CD14-positive monocyte (primary cell): Measurements from ENCODE around the gene AQP6. TPM values are rescaled to one million over a fixed set of nuclear protein-coding genes. Genes with fewer than 3 reads are reported as not detected.

Source experiments
- DNase-seq, 3 donors: peaks; one replicate each; pipeline ENCODE4 v3.0.0-alpha.2; 2011 to 2022
- H2AFZ ChIP-seq: 2 replicates; pipeline ENCODE4 v1.6.0; 2012; ENCODE audit warnings: mild to moderate bottlenecking, low read depth, low read length, inconsistent platforms; ENCODE audit not compliant: insufficient read depth, poor library complexity, severe bottlenecking
- H3K27ac ChIP-seq, 2 donors: 1 replicate in 1 of 2; 2 replicates in 1 of 2; pipeline ENCODE4 v1.5.1; 2012 to 2013; ENCODE audit warnings: low read length in 2 of 2, control low read depth in 1 of 2, inconsistent platforms in 1 of 2, low read depth in 1 of 2, mild to moderate bottlenecking in 1 of 2
- H3K27me3 ChIP-seq, 2 donors: one replicate each; pipeline versions ENCODE4 v1.6.0 to v1.6.1; 2011 to 2013; ENCODE audit warnings: low read length in 2 of 2; ENCODE audit not compliant: control insufficient read depth in 2 of 2, insufficient read depth in 2 of 2
- H3K36me3 ChIP-seq, 2 donors: replicated peaks in 1 of 2; 1 replicate in 1 of 2; 2 replicates in 1 of 2; pipeline versions ENCODE4 v1.5.1 to v1.6.1; 2012 to 2013; ENCODE audit warnings: low read length in 2 of 2, control low read depth in 1 of 2, inconsistent platforms in 1 of 2, mild to moderate bottlenecking in 1 of 2; ENCODE audit not compliant: insufficient read depth in 2 of 2, control insufficient read depth in 1 of 2
- H3K4me1 ChIP-seq, 2 donors: 1 replicate in 1 of 2; 2 replicates in 1 of 2; pipeline versions ENCODE4 v1.5.1 to v1.6.1; 2012 to 2013; ENCODE audit warnings: low read length in 2 of 2, control low read depth in 1 of 2, inconsistent platforms in 1 of 2, mild to moderate bottlenecking in 1 of 2, moderate library complexity in 1 of 2; ENCODE audit not compliant: insufficient read depth in 2 of 2, control insufficient read depth in 1 of 2
- H3K4me2 ChIP-seq: replicated peaks from 2 replicates; pipeline ENCODE3; 2012; ENCODE audit warnings: low read length, moderate library complexity, mild to moderate bottlenecking; ENCODE audit not compliant: poor library complexity, severe bottlenecking; ENCODE audit errors: extremely low read depth
- H3K4me3 ChIP-seq, 3 experiments: fragments of 200-600 bp in 1 of 3; sonication (generic) in 1 of 3; replicated peaks in 1 of 3; 1 replicate in 2 of 3; 2 replicates in 1 of 3; pipeline ENCODE4 v1.5.1; 2011 to 2013; ENCODE audit warnings: low read length in 3 of 3, mild to moderate bottlenecking in 3 of 3, control low read depth in 2 of 3, low read depth in 2 of 3, inconsistent platforms in 1 of 3, moderate library complexity in 1 of 3
- H3K79me2 ChIP-seq: 2 replicates; pipeline ENCODE4 v1.6.0; 2012; ENCODE audit warnings: mild to moderate bottlenecking, control low read depth, inconsistent platforms, low read length, moderate library complexity; ENCODE audit not compliant: insufficient read depth
- H3K9ac ChIP-seq: 2 replicates; pipeline ENCODE4 v1.6.0; 2017; ENCODE audit warnings: low read length, mild to moderate bottlenecking; ENCODE audit not compliant: insufficient read depth, poor library complexity, severe bottlenecking
- H3K9me3 ChIP-seq, 2 donors: replicated peaks in 1 of 2; 1 replicate in 1 of 2; 2 replicates in 1 of 2; pipeline versions ENCODE4 v1.5.1 to v1.6.1; 2012 to 2013; ENCODE audit warnings: low read length in 2 of 2, control low read depth in 1 of 2; ENCODE audit not compliant: control insufficient read depth in 1 of 2, insufficient read depth in 1 of 2
- H4K20me1 ChIP-seq: 2 replicates; pipeline ENCODE4 v1.6.0; 2012; ENCODE audit warnings: mild to moderate bottlenecking, low read length, control low read depth, moderate library complexity; ENCODE audit not compliant: insufficient read depth
- H3K27ac Mint-ChIP-seq, 7 donors: one replicate each; pipeline ENCODE4 v1.8.0; 2020; ENCODE audit warnings: mild to moderate bottlenecking in 7 of 7, mixed read lengths in 7 of 7, moderate library complexity in 6 of 7, inconsistent platforms in 2 of 7
- H3K27me3 Mint-ChIP-seq, 3 donors: one replicate each; pipeline ENCODE4 v1.8.0; 2021 to 2022; ENCODE audit warnings: low read depth in 3 of 3, mild to moderate bottlenecking in 3 of 3, mixed read lengths in 3 of 3, moderate library complexity in 3 of 3, inconsistent platforms in 1 of 3
- H3K36me3 Mint-ChIP-seq, 2 donors: one replicate each; pipeline ENCODE4 v1.8.0; 2020; ENCODE audit warnings: mixed read lengths in 2 of 2, inconsistent platforms in 1 of 2, mild to moderate bottlenecking in 1 of 2
- H3K4me1 Mint-ChIP-seq: one replicate; pipeline ENCODE4 v1.8.0; 2020; ENCODE audit warnings: mild to moderate bottlenecking, mixed read lengths
- H3K4me3 Mint-ChIP-seq, 2 donors: one replicate each; pipeline ENCODE4 v1.8.0; 2020; ENCODE audit warnings: mild to moderate bottlenecking in 2 of 2, mixed read lengths in 2 of 2, moderate library complexity in 1 of 2
- H3K9me3 Mint-ChIP-seq, 7 donors: one replicate each; pipeline ENCODE4 v1.8.0; 2020 to 2022; ENCODE audit warnings: mixed read lengths in 7 of 7, mild to moderate bottlenecking in 6 of 7, moderate library complexity in 6 of 7, inconsistent platforms in 2 of 7
- WGBS: methylation state at CpG from one replicate; pipeline ENCODE4 v1.1.5; 2013; ENCODE audit warnings: missing lambda C conversion rate; ENCODE audit not compliant: insufficient coverage; 5-methylcytosine and 5-hydroxymethylcytosine counted together
- intact Hi-C, 2 donors: fragments of 100-400 bp; cut with micrococcal nuclease; formaldehyde crosslinking; loops; one replicate each; pipeline versions ENCODE4 v1.15.0 to v1.15.1; 2023
- polyA plus RNA-seq, 3 donors: library from polyadenylated mRNA; depleted of rRNA in 1 of 3; unstranded in 2 of 3; stranded (reverse) in 1 of 3; fragments of 300-500 nt in 2 of 3; fragments of >200 nt in 1 of 3; fragmentation: Illumina TruSeq in 2 of 3; gene quantifications; 1 replicate in 2 of 3; 2 replicates in 1 of 3; pipeline ENCODE4 v1.2.3, GENCODE V29; 2012 to 2021
- TF ChIP-seq, protein P1 (sequence below): fragments of 200-600 bp; IDR thresholded peaks from one replicate; pipeline ENCODE4 v1.8.0; 2022; ENCODE audit warnings: antibody characterized with exemption, mild to moderate bottlenecking

AQP6 gene
- polyA plus RNA-seq, 3 donors, result 0.04 TPM; not detected in 2

DNA sequence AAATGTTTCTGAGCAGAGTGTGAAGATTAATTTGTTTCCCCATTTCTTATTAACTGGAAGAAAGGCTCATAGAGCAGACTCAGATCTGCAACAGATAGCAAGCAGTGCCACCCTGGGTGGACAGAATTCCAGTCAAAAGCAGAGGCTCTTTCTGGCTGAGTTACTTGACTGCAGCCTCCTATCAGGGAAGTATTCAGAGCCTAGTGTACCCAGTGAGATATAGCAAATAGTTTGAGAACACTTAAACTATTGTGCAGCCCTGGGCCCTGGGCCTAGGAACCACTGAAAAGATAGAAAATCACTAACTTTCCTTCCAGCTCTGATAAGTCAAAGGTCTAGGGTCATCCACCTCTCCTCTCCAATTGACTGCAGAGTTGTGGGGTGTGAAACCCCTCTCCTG is 33.4 kb upstream of the AQP6 start:
- no peak overlapping the region for H3K9ac ChIP-seq
- Mint-ChIP-seq H3K4me3 (no peak overlapping the region), H3K4me1 (peaks cover 12% of the 10 kb centered on the region), H3K9me3 (peaks cover 0 to 1% (median 0%) of the 10 kb centered on the region in 7 donors), H3K27me3 (peaks cover 5 to 32% (median 17%) of the 10 kb centered on the region in 3 donors), H3K27ac (no peak overlapping the region), H3K36me3 (no peaks in the 10 kb centered on the region)
- DNase-seq, result no peak
- H3K36me3 ChIP-seq, result no peaks in the 10 kb centered on the region
- H2AFZ ChIP-seq, result no peak overlapping the region
- H3K79me2 ChIP-seq, result no peaks in the 10 kb centered on the region
- no peaks in the 10 kb centered on the region for H4K20me1 ChIP-seq
- peaks cover 0 to 17% of the 10 kb centered on the region in 2 donors for H3K27me3 ChIP-seq
- TF ChIP-seq, protein P1, sequence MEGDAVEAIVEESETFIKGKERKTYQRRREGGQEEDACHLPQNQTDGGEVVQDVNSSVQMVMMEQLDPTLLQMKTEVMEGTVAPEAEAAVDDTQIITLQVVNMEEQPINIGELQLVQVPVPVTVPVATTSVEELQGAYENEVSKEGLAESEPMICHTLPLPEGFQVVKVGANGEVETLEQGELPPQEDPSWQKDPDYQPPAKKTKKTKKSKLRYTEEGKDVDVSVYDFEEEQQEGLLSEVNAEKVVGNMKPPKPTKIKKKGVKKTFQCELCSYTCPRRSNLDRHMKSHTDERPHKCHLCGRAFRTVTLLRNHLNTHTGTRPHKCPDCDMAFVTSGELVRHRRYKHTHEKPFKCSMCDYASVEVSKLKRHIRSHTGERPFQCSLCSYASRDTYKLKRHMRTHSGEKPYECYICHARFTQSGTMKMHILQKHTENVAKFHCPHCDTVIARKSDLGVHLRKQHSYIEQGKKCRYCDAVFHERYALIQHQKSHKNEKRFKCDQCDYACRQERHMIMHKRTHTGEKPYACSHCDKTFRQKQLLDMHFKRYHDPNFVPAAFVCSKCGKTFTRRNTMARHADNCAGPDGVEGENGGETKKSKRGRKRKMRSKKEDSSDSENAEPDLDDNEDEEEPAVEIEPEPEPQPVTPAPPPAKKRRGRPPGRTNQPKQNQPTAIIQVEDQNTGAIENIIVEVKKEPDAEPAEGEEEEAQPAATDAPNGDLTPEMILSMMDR, result no peak
- H3K27ac ChIP-seq, result no peak overlapping the region
- H3K9me3 ChIP-seq, result no peaks in the 10 kb centered on the region
- peaks cover 4 to 5% of the 10 kb centered on the region in 2 donors for H3K4me1 ChIP-seq
- intact Hi-C loops, result no loop called here
- no peak overlapping the region for H3K4me3 ChIP-seq
- H3K4me2 ChIP-seq, result no peak overlapping the region

DNA sequence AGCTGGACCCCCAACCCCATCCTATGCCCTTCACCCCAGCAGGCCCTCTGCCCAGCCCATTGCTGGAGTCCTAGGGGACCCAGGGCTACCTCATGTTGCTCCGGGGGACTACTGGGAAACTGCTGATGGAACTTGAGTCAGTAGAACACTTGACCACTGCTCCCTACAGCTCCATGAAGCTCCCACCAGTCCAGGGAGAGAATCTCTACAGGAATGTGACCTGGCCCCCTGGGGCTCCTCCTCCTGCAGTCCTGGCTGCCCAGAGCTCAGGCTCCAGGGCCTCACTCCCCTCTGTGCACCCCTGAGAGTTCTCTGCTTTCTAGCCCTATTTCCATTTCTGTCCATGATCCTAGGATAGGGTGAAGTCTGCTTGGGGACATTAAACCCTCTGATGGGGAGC is 33.0 kb upstream of the AQP6 start:
- Mint-ChIP-seq H3K27me3 (peaks cover 8 to 34% (median 19%) of the 10 kb centered on the region in 3 donors), H3K27ac (no peak overlapping the region), H3K36me3 (no peaks in the 10 kb centered on the region), H3K9me3 (peaks cover 0 to 1% (median 0%) of the 10 kb centered on the region in 7 donors), H3K4me1 (peaks cover 16% of the 10 kb centered on the region), H3K4me3 (no peak overlapping the region)
- Histone ChIP-seq H3K27me3 (peaks cover 0 to 19% of the 10 kb centered on the region in 2 donors), H4K20me1 (no peaks in the 10 kb centered on the region), H3K4me2 (no peak overlapping the region), H3K4me3 (no peak overlapping the region), H3K9me3 (no peaks in the 10 kb centered on the region), H3K9ac (no peak overlapping the region), H3K27ac (no peak overlapping the region), H3K4me1 (peaks cover 4 to 9% of the 10 kb centered on the region in 2 donors), H3K36me3 (no peaks in the 10 kb centered on the region), H2AFZ (no peak overlapping the region), H3K79me2 (no peaks in the 10 kb centered on the region)
- intact Hi-C loops, result no loop called here
- 75% methylated on average over 1 of the region's 1 CpG for WGBS
- TF ChIP-seq, protein P1, result no peak
- DNase-seq, result no peak
